Measurements from ENCODE around the gene XCL2.

GRCh38 chr1:168520052-168520751, 23.6 kb downstream of the XCL2 start:
- TF ChIP-seq YY1 (IDR thresholded peaks at IDR 0.05; ENCODE audit: low read depth) (no peak), NFIC (IDR thresholded peaks at IDR 0.05) (no peak), CREB1 (IDR thresholded peaks at IDR 0.05; ENCODE audit: low read depth) (no peak), TCF12 (IDR thresholded peaks at IDR 0.05; ENCODE audit: low read depth) (no peak), CEBPB (IDR thresholded peaks at IDR 0.05) (no peak), TEAD4 (IDR thresholded peaks at IDR 0.05) (no peak), MAX (IDR thresholded peaks at IDR 0.05) (no peak), RAD21 (IDR thresholded peaks at IDR 0.05; ENCODE audit: low read depth) (no peak), FOXM1 (IDR thresholded peaks at IDR 0.05; ENCODE audit: borderline replicate concordance, low read depth) (no peak), TAF1 (IDR thresholded peaks at IDR 0.05; ENCODE audit: low read depth) (no peak), EP300 (IDR thresholded peaks at IDR 0.05; ENCODE audit: borderline replicate concordance) (no peak), EGR1 (IDR thresholded peaks at IDR 0.05) (no peak), ZBTB7A (IDR thresholded peaks at IDR 0.05; ENCODE audit: low read depth) (no peak), REST (IDR thresholded peaks at IDR 0.05; ENCODE audit: low read depth) (no peak)
